HepG2 (cell line): Measurements from ENCODE around the gene KCTD19. TPM values are rescaled to one million over a fixed set of nuclear protein-coding genes. Genes with fewer than 3 reads are reported as not detected.

Experiments
- AKNA ChIP-seq: sonication (generic); formaldehyde crosslinking; IDR thresholded peaks from 2 replicates; pipeline ENCODE4 v1.4.0; 2020; ENCODE audit warnings: missing genetic modification reagents, borderline replicate concordance
- CEBPG ChIP-seq: IDR thresholded peaks from 2 replicates; pipeline ENCODE4 v1.6.1; 2016
- PBX2 ChIP-seq: IDR thresholded peaks from 2 replicates; pipeline ENCODE4 v1.6.1; 2016; ENCODE audit warnings: control low read depth
- RAD21 ChIP-seq: fragments of 450-650 bp; formaldehyde crosslinking; IDR thresholded peaks from 2 replicates; pipeline ENCODE4 v1.5.0; 2020; ENCODE audit warnings: mild to moderate bottlenecking
- RXRA ChIP-seq: sonication (generic); formaldehyde crosslinking; IDR thresholded peaks from 2 replicates; pipeline ENCODE4 v1.5.1; 2020; ENCODE audit warnings: missing genetic modification reagents
- SKI ChIP-seq: fragments of 450-650 bp; IDR thresholded peaks from one replicate; pipeline ENCODE4 v1.6.1; 2018; ENCODE audit warnings: mild to moderate bottlenecking; ENCODE audit not compliant: partially characterized antibody
- SP2 ChIP-seq: sonication (generic); formaldehyde crosslinking; IDR thresholded peaks from 2 replicates; pipeline ENCODE4 v1.5.1; 2020; ENCODE audit warnings: mild to moderate bottlenecking, missing genetic modification reagents
- STAT5B ChIP-seq: sonication (generic); formaldehyde crosslinking; IDR thresholded peaks from 2 replicates; pipeline ENCODE4 v1.4.0; 2020; ENCODE audit warnings: missing genetic modification reagents
- TCF7L2 ChIP-seq: IDR thresholded peaks from 2 replicates; pipeline ENCODE4 v1.6.1; 2011; ENCODE audit warnings: mild to moderate bottlenecking, low read depth, low read length, moderate library complexity
- TMF1 ChIP-seq: sonication (generic); formaldehyde crosslinking; IDR thresholded peaks from 2 replicates; pipeline ENCODE4 v1.8.1; 2022; ENCODE audit warnings: low read depth, missing genetic modification reagents
- ZBTB14 ChIP-seq: sonication (generic); formaldehyde crosslinking; IDR thresholded peaks from 2 replicates; pipeline ENCODE4 v1.4.0; 2020; ENCODE audit warnings: missing genetic modification reagents
- ZBTB21 ChIP-seq: sonication (generic); formaldehyde crosslinking; IDR thresholded peaks from 2 replicates; pipeline ENCODE4 v1.4.0; 2020; ENCODE audit warnings: missing genetic modification reagents
- ZBTB4 ChIP-seq: sonication (generic); formaldehyde crosslinking; IDR thresholded peaks from 2 replicates; pipeline ENCODE4 v1.4.0; 2020; ENCODE audit warnings: missing genetic modification reagents, mild to moderate bottlenecking, borderline replicate concordance
- ZFP91 ChIP-seq: sonication (generic); formaldehyde crosslinking; IDR thresholded peaks from 2 replicates; pipeline ENCODE4 v1.9.0; 2022; ENCODE audit warnings: missing genetic modification reagents, mild to moderate bottlenecking, borderline replicate concordance
- ZNF367 ChIP-seq: sonication (generic); formaldehyde crosslinking; IDR thresholded peaks from 2 replicates; pipeline ENCODE4 v1.4.0; 2020; ENCODE audit warnings: missing genetic modification reagents, borderline replicate concordance
- ZNF431 ChIP-seq: sonication (generic); formaldehyde crosslinking; IDR thresholded peaks from 2 replicates; pipeline ENCODE4 v1.9.0; 2022; ENCODE audit warnings: missing genetic modification reagents, low read depth, mild to moderate bottlenecking, borderline replicate concordance
- ZNF549 ChIP-seq: sonication (generic); formaldehyde crosslinking; IDR thresholded peaks from 2 replicates; pipeline ENCODE4 v1.5.0; 2020; ENCODE audit warnings: missing genetic modification reagents
- polyA plus RNA-seq, 8 experiments: library from polyadenylated mRNA; depleted of rRNA in 3 of 8; stranded (reverse) in 7 of 8; unstranded in 1 of 8; fragments of >200 nt; fragmentation: Illumina TruSeq in 4 of 8; extraction: Trizol in 4 of 8; gene quantifications; 2 replicates each; pipeline versions ENCODE4 v1.2.1 to v1.2.3, GENCODE V29; 2011 to 2016; ENCODE audit warnings: low read depth in 4 of 8, missing spikeins in 1 of 8, mixed read lengths in 1 of 8; ENCODE audit not compliant: insufficient read depth in 1 of 8
- total RNA-seq, 5 experiments: library from RNA; depleted of rRNA; stranded (reverse); fragments of >200 nt; fragmentation: Illumina TruSeq; extraction: Trizol; gene quantifications; 2 replicates each; pipeline ENCODE4 v1.2.3, GENCODE V29; 2016; ENCODE audit warnings: low read depth in 1 of 5

The KCTD19 gene
- total and polyA plus RNA-seq, 2 of the 13 experiments (the other 11 are each of a cell fraction or from before 2014, with no cell fraction given): not detected

- TF ChIP-seq AKNA (no peak), ZNF431 (CRISPR knock-in tag) (no peak), SKI (no peak), ZNF549 (CRISPR knock-in tag) (no peak), TMF1 (no peak), TCF7L2 (no peak), RAD21 (CRISPR knock-in tag) (peak; percentile 78), RXRA (CRISPR knock-in tag) (0 out of 2 replicates have a peak, but pooled peaks have one; percentile 22), CEBPG (CRISPR knock-in tag) (no peak), SP2 (CRISPR knock-in tag) (no peak), STAT5B (no peak), ZNF367 (CRISPR knock-in tag) (0 out of 2 replicates have a peak, but pooled peaks have one; percentile 37), PBX2 (CRISPR knock-in tag) (no peak), ZBTB21 (CRISPR knock-in tag) (no peak), ZBTB4 (no peak), ZFP91 (CRISPR knock-in tag) (no peak), ZBTB14 (CRISPR knock-in tag) (peak; percentile 80)
These were observed at the start of gene KCTD19, which contains the start of gene LRRC36 (continued) for GRCh38 chr16:67326472-67327309.
